ENCODE data around the gene DRD2. TPM values are rescaled to one million over a fixed set of nuclear protein-coding genes. Genes with fewer than 3 reads are reported as not detected.
"Not testable (repeated sequence)": the region's sequence is repeated elsewhere in the genome, so short reads cannot be mapped to it uniquely, and the experiment has no call there.

DRD2 gene
- total RNA-seq, result not detected in 2 replicates

DNA sequence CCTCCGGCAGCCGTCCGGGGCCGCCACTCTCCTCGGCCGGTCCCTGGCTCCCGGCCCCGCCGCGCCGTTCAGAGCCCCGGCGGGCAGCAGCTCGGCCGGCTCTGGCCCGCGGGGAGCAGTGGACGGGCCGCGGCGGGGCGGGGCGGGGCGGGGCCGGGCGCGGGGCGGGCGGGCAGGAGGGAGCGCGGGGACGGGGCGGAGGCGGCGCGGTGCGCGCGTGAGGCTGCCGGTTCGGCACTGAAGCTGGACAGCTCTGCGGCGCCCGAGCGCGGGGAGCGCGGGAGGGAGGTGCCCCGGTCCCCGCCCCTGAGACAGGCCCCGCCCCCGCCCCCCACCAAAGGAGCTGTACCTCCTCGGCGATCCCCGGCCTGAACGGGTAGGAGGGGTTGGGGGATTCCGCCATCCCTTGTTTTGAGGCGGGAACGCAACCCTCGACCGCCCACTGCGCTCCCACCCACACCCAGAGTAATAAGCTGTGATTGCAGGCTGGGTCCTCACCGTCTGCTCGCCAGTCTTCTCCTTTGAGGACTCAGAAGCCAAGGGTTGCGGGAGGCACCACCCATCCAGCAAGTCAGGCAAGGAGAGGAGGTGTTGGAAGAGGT, at the start of gene DRD2:
Gene DRD2, minus strand, starts transcription at position 239 of the 602 bp plus-strand sequence. CDS start 50,747 bp downstream, outside the sequence.
- intact Hi-C loops (cut with micrococcal nuclease), result loop anchor here (10.0 kb wide), 1 partner anchor 520 kb away; no protein-coding TSS in a partner anchor

DNA sequence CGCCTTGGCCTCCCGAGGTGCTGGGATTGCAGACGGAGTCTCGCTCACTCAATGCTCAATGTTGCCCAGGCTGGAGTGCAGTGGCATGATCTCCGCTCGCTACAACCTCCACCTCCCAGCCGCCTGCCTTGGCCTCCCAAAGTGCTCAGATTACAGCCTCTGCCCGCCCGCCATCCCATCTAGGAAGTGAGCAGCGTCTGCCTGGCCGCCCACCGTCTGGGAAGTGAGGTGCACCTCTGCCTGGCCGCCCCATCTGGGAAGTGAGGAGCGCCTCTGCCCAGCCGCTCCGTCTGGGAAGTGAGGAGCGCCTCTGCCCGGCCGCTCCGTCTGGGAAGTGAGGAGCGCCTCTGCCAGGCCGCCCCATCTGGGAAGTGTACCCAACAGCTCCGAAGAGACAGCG, 48.7 kb upstream of the DRD2 start:
- intact Hi-C loops (cut with micrococcal nuclease), result not testable (repeated sequence)

- intact Hi-C loops (cut with micrococcal nuclease), result no loop called here
Observed at GRCh38 chr11:113521737-113522517, 46.7 kb upstream of the DRD2 start.

- intact Hi-C loops (cut with micrococcal nuclease), result no loop called here
Observed at GRCh38 chr11:113519989-113520613, 44.9 kb upstream of the DRD2 start.

- intact Hi-C loops (cut with micrococcal nuclease), result no loop called here
Observed at GRCh38 chr11:113518716-113519495, 43.7 kb upstream of the DRD2 start.

DNA sequence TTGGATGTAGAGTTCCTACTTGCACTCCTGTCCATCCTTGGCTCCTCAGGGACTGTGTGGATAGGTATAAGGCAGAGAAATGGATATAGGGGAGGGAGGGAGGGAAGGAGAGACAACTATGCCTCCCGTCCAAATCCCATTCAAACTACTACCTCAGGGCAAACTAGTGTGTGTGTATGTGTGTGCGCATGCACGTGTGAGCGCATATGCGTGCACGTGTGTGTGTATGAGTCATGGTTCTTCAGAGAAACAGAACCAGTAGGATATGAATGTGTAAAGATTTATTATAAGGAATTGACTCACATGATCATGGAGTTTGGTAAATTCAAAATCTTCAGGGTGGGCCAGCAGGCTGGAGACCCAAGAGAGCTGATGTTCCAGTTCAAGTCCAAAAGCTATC, 42.2 kb upstream of the DRD2 start:
- intact Hi-C loops (cut with micrococcal nuclease), result no loop called here

DNA sequence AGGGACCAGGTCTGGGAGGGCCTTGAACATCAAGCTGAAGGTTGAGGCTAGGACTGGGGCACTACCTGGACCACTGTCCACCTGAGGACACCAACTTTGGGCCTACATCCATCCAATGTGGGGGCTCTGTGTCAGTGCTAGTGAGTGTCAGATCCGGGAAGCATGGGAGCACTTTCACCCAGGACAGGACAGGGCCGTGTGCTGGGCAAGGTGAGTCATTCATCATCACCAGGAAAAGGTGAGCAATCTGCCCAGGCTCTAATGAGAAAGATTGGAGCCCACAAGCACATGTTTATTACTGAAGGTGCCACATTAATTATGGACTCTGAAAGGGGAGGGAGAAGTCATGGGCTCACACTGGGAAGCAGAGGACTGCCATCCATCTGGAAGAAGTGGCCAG, 39.7 kb upstream of the DRD2 start:
- intact Hi-C loops (cut with micrococcal nuclease), result no loop called here

GRCh38 chr11:113507341-113507740, 32.1 kb upstream of the DRD2 start:
- intact Hi-C loops (cut with micrococcal nuclease), result no loop called here

DNA sequence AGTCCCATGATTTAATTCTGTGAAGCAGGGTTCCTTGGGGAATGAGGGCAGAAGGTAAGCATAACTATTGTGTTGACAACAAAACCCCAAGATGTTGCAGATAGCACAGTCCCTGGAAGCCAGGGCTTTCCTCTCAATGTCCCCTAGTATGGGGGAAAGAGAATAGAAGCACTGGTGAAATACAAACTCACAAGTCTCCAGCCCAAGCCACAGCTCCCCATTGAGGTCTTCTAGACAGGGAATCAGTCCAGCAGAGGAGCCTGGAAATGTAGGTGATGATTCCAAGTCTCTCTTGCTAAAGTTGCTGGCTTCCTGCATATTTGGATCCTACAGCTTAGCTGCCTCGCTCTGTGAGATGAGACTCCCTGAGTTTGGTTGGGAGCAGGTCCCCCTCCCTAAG, 31.7 kb upstream of the DRD2 start:
- intact Hi-C loops (cut with micrococcal nuclease), result no loop called here

DNA sequence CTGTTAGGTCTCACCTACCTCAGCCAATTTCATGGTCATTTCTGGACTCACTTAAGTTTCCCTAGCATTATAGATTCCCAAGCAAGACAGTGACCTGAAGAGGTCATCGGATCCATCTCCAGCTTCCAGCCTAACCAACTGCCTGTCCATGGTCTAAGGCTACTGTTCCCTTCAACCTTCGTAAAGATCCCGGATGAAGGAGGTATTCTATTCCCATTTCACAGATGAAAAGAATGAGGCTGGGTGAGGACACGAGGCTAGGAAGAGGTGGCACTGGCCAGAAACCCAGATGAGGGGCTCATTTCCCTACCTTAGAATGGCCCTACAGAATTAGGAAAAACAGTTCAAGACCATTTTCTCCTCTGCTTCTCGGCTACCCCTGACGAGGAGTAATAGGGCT, 31.3 kb upstream of the DRD2 start:
- intact Hi-C loops (cut with micrococcal nuclease), result no loop called here

DNA sequence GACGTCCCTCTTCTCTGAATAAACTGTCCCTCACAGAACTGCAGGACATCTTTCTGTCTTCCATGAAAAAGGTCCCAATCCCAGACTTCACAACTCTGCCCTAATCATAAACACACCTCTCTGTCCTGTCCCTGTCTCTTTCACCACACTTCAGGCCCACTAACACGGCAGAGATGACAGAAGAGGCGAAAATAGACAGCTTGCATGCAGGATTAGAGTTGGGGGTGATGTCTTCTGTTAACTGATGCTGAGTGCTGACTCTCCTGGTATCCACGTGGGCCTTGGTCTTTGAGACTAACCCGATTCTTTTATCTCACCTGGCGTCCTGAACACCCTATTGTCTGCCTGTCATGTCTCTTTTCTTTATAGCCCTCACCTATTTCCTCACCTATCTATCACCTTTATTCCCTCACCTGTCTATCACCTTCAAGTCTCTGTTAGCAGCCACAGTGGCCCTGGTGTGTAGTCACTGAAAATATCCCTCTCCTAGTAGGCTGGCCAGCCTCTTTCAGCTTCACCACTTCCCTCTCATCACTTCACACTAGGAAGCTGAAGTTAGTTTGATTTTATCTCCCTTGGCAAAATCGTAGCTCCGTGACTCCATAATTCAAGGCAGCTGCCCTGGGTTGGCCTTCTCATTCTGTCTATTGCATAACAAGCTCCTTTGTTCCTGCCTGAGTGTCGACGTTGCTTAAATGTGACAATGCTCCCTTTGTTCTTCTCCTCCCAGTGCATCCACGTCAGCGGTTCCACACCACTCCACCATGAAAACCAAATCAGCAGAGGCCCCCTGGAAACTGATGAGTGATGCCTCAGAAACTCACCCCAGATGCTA, 30.6 kb upstream of the DRD2 start:
- intact Hi-C loops (cut with micrococcal nuclease), result no loop called here

DNA sequence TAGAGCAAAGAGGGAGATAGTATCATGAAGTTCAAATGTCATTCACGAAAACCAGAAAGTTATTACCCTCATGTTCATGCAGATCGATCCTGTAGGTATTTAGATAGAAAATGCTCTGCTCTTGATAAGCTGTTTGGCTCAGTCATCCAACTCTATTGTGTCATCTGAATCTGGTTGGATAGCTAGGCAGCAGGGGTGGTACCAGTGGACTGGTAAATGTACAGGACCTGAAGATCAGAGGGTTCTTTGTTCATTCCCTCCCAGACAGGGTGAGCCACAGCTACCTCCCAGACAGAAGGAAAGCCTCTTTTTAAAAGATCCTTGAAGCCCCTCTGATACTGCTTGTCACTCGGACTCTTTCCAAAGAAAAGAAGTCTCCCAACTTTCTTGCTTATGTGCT, 29.8 kb upstream of the DRD2 start:
- intact Hi-C loops (cut with micrococcal nuclease), result no loop called here

- intact Hi-C loops (cut with micrococcal nuclease), result no loop called here
Observed at GRCh38 chr11:113504586-113504985, 29.4 kb upstream of the DRD2 start.

- intact Hi-C loops (cut with micrococcal nuclease), result no loop called here
Observed at GRCh38 chr11:113504071-113504470, 28.9 kb upstream of the DRD2 start.

DNA sequence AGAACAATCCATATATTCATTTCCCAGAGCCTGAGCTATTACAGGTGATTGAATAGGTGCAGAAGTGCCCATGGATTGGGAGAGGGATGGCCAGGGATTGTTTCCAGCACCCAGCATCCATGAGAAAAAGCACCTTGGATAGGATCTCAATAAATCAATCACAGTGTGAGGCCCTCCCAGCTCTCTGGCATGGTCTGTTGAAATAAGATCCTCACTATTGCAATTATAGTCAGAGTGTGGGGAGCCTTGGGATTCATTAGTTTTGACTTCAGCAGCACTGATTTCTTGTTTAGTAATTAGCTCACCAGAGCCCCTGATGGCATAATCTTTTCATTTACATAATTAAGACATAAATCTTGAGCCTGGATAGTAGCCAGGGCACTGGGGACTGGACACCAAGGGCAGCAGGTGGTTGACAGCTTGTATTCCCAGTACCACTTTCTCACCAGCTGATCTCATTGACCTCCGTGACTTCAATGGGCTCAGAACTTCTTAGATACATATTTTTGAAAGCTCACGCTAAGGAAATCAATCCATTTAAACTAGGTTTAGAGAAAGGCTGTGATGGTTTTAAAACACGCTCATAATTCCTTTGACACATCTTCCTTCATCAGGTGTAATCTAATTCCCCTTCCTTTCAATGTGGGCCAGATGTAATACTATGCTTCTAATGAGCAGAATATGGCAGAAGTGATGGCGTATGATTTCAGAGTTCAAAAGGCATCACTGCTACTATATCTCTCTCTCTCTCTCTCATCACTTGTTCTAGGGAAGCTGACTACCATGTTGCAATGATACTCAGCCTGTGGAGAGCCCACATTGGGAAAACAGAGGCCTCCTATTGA, 22.1 kb upstream of the DRD2 start:
- intact Hi-C loops (cut with micrococcal nuclease), result no loop called here

- intact Hi-C loops (cut with micrococcal nuclease), result no loop called here
Observed at GRCh38 chr11:113496026-113496651, 20.9 kb upstream of the DRD2 start.

GRCh38 chr11:113494021-113494420, 18.8 kb upstream of the DRD2 start:
- intact Hi-C loops (cut with micrococcal nuclease), result no loop called here

DNA sequence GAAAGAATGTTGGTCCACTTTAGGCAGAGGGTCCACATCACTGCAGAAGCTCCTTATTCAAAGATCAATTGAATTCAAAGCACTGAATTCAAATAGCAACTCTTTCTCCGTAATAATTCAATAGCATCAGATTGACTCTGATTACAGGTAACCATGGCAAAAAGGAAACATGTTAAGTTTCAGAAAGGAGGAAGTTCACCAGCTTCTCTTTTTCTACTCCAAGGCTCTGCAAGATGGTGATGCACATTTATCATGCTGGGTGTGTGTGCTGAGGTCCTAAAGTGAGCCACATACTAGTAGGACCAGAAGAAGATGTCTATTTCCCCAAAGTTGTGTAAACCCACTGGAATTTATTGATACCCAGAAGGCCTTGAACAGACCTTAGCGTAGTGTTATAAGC, 18.0 kb upstream of the DRD2 start:
- intact Hi-C loops (cut with micrococcal nuclease), result no loop called here

DNA sequence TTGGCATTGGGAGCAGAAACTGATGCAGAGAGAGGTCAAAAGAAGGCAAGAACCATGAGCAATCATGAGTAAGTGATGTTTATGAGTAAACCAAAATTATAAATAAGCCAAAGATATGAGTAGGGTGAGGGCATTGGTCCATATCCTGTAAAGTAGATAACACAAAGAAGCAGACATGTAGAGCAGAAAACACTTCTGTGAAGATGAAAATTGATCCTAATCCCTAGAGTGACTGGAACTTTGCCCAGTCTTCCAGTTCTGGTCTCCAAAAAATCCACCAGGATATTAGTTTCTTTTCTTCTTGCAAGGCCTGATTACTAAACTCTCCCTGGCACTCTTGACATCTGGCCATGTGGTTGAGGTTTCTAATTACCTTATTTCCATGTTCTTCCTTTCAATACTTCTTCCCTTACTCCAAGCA, 13.7 kb upstream of the DRD2 start:
- intact Hi-C loops (cut with micrococcal nuclease), result no loop called here

Data from T-helper 2 cell treated with Interferon-gamma antibody and Interleukin-4, amounts not matched to agents 100 ng/mL and 5 ng/mL, for 36 hours (primary cell).